Stimulated activated CD4-positive, alpha-beta T cell treated with anti-CD3 and anti-CD28 coated beads, TNF-alpha, amount 100 ng/mL, for 1 hour (primary cell): ENCODE measurements around the gene IFT122.

ENCODE experiments used
- DNase-seq, 3 donors: peaks; one replicate each; pipeline ENCODE4 v3.0.0-alpha.2; 2020; ENCODE audit warnings: low read depth in 3 of 3, low spot score in 1 of 3

IFT122 gene

GRCh38 chr3:129415830-129416229 lies 24.2 kb upstream of the IFT122 start:
- no peak for DNase-seq

- DNase-seq: no peak
Observed at GRCh38 chr3:129416415-129416814, 23.6 kb upstream of the IFT122 start.

- DNase-seq: no peak
Observed at GRCh38 chr3:129417326-129417725, 22.7 kb upstream of the IFT122 start.

GRCh38 chr3:129418041-129418973 lies 21.7 kb upstream of the IFT122 start:
- no peak for DNase-seq

GRCh38 chr3:129419476-129419875 lies 20.5 kb upstream of the IFT122 start:
- DNase-seq: no peak

- no peak for DNase-seq
Observed at GRCh38 chr3:129421236-129421883, 18.7 kb upstream of the IFT122 start.

GRCh38 chr3:129421988-129422745 lies 17.9 kb upstream of the IFT122 start:
- no peak for DNase-seq

GRCh38 chr3:129422897-129423296 lies 17.1 kb upstream of the IFT122 start:
- no peak for DNase-seq

GRCh38 chr3:129424185-129424841 lies 15.7 kb upstream of the IFT122 start:
- DNase-seq: no peak

- DNase-seq: no peak
Observed at GRCh38 chr3:129425213-129425612, 14.8 kb upstream of the IFT122 start.

- DNase-seq: no peak
Observed at GRCh38 chr3:129425619-129426018, 14.4 kb upstream of the IFT122 start.

- no peak for DNase-seq
Observed at GRCh38 chr3:129428007-129428375, 12.0 kb upstream of the IFT122 start.

GRCh38 chr3:129428376-129429079 lies 11.5 kb upstream of the IFT122 start, which contains the start of gene EFCAB12:
Gene EFCAB12, minus strand, starts transcription at chr3:129428636. Its CDS starts 148 bp downstream, at chr3:129428488.
- DNase-seq: peak; percentile 56 to 81 (median 77)

GRCh38 chr3:129429080-129429451 lies 11.0 kb upstream of the IFT122 start:
- no peak for DNase-seq

- DNase-seq: no peak
Observed at GRCh38 chr3:129429602-129430001, 10.4 kb upstream of the IFT122 start.

- DNase-seq: no peak
Observed at GRCh38 chr3:129432036-129432435, 8.0 kb upstream of the IFT122 start.

- DNase-seq: no peak
Observed at GRCh38 chr3:129432671-129433070, 7.4 kb upstream of the IFT122 start.

- no peak for DNase-seq
Observed at GRCh38 chr3:129433565-129433964, 6.5 kb upstream of the IFT122 start.

GRCh38 chr3:129434140-129434539 lies 5.9 kb upstream of the IFT122 start:
- DNase-seq: no peak

GRCh38 chr3:129435367-129435766 lies 4.7 kb upstream of the IFT122 start:
- no peak for DNase-seq
